HG03520 (cell line): Measurements from ENCODE around the gene DDIT3.

Experiments
- ATAC-seq: cut with Tn5 transposase; IDR thresholded peaks from one replicate; pipeline ENCODE4 v1.9.1; 2021; ENCODE audit warnings: mild to moderate bottlenecking, moderate library complexity; ENCODE audit not compliant: unreplicated experiment

Gene DDIT3

DNA sequence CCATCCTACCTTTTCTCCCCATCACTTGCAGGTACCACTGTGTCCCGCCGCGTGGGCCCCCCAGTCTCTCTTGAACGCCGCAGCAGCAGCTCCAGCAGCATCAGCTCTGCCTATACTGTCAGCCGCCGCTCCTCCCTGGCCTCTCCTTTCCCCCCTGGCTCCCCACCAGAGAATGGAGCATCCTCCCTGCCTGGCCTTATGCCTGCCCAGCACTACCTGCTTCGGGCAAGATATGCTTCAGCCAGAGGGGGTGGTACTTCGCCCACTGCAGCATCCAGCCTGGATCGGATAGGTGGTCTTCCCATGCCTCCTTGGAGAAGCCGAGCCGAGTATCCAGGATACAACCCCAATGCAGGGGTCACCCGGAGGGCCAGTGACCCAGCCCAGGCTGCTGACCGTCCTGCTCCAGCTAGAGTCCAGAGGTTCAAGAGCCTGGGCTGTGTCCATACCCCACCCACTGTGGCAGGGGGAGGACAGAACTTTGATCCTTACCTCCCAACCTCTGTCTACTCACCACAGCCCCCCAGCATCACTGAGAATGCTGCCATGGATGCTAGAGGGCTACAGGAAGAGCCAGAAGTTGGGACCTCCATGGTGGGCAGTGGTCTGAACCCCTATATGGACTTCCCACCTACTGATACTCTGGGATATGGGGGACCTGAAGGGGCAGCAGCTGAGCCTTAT lies 49.9 kb downstream of the DDIT3 start:
- ATAC-seq: no peak

DNA sequence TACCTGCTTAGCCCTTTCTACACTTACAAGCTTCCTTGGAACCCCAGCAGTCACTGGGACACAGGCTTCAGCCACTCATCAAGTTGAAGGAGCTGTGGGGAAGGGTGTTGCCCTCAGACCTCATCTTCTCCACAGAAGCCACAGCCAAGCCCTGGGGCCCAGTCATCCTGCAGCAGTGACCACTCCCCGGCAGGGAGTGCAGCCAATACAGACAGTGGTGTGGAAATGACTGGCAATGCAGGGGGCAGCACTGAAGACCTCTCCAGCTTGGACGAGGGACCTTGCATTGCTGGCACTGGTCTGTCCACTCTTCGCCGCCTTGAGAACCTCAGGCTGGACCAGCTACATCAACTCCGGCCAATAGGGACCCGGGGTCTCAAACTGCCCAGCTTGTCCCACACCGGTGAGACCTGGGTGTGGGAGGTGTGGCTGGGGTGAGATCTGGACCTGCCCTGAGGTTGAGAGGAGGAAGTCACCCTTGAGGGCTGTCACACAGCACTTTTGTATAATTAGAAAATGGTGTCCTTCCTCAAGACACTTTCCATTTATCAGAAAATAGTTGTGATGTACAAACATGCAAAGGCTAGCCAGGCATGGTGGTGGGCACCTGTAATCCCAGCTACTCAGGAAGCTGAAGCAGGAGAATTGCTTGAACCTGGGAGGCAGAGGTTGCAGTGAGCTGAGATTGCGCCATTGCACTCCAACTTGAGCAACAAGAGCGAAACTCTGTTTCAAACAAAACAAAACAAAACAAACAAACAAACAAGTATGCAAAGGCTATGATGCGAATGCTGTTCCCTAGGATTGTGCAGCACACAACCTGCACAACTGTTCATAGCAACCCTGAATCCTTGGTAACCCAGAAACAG lies 50.8 kb downstream of the DDIT3 start:
- no peak for ATAC-seq

DNA sequence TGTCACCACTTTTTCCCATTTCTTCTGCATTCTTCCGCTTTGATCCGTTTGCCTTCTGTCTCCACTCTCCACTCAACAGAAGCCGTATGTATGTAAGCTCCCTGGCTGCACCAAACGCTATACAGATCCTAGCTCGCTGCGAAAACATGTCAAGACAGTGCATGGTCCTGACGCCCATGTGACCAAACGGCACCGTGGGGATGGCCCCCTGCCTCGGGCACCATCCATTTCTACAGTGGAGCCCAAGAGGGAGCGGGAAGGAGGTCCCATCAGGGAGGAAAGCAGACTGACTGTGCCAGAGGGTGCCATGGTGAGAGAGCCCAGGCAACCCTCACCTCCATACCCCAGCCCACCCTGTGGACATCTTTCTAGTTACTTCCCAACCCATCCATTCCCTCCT lies 52.4 kb downstream of the DDIT3 start:
- ATAC-seq: no peak

DNA sequence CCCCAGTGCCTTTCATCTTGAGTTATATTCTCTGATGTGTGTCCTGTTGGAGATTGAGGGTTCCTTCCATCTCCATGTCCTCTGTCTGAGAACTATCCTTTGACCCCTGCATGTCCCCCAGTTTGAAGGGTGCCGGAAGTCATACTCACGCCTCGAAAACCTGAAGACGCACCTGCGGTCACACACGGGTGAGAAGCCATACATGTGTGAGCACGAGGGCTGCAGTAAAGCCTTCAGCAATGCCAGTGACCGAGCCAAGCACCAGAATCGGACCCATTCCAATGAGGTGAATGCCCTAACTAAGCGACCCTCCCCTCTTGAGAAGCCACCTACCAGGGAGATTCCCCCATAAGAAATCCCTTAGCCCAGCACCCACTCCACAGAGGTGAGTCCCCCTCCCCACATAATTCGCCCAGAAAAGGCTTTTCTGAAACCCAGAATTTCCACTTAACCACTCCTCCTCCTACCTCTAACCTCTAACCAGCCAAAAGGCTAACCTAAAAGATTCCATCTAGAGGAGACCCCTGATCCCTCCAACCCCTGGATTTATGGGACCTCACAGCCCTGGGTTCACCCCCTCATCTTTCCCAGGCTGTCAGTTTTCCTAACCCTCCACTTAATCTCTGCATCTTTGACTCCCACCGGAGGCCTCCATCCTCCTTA lies 53.0 kb downstream of the DDIT3 start:
- ATAC-seq: no peak
